IMR-90 (cell line): Measurements from ENCODE around the gene DGKB. TPM values are rescaled to one million over a fixed set of nuclear protein-coding genes. Genes with fewer than 3 reads are reported as not detected.

Experiments
- ATAC-seq: fragments of 200-7000 bp; cut with Tn5 transposase; 2 replicates; pipeline ENCODE4 v1.9.1; 2020; ENCODE audit warnings: low read depth, mild to moderate bottlenecking, moderate library complexity
- BruUV-seq: library from RNA; stranded (reverse); fragments of 400-500 nt; replicated peaks from 2 replicates; lab custom pipeline; 2021; lab: Mats Ljungman, UMichigan
- CTCF ChIA-PET: fragments of 300-600 bp; formaldehyde crosslinking; extraction: SDS; loops from one replicate; lab custom pipeline; 2021; ENCODE audit warnings: antibody characterized with exemption; lab: Yijun Ruan, JAX
- POLR2A ChIA-PET: fragments of 300-600 bp; sonication (Branson Sonifier 250); formaldehyde crosslinking; loops from one replicate; lab custom pipeline; 2022; ENCODE audit warnings: antibody characterized with exemption; ENCODE audit not compliant: unreplicated experiment; lab: Charles Lee
- DNase-seq: peaks from one replicate; pipeline ENCODE4 v3.0.0; 2013
- H2AFZ ChIP-seq: replicated peaks from 2 replicates; pipeline ENCODE3; 2013; ENCODE audit warnings: low read length, mild to moderate bottlenecking; ENCODE audit not compliant: poor library complexity
- H2AK5ac ChIP-seq: 2 replicates; pipeline ENCODE4 v1.6.1; 2013; ENCODE audit warnings: low read depth, low read length, inconsistent platforms
- H2AK9ac ChIP-seq: replicated peaks from 2 replicates; pipeline ENCODE3; 2013; ENCODE audit warnings: mild to moderate bottlenecking, low read depth, low read length, moderate library complexity; ENCODE audit not compliant: poor library complexity
- H2BK120ac ChIP-seq: 2 replicates; pipeline ENCODE4 v1.6.1; 2013; ENCODE audit warnings: low read depth, low read length, inconsistent platforms
- H2BK15ac ChIP-seq: 3 replicates; pipeline ENCODE4 v1.6.1; 2013; ENCODE audit warnings: low read depth, low read length, inconsistent platforms
- H2BK20ac ChIP-seq: 2 replicates; pipeline ENCODE4 v1.6.1; 2013; ENCODE audit warnings: low read depth, mild to moderate bottlenecking, inconsistent platforms, low read length, moderate library complexity
- H2BK5ac ChIP-seq: 2 replicates; pipeline ENCODE4 v1.6.1; 2013; ENCODE audit warnings: mild to moderate bottlenecking, low read depth, low read length, inconsistent platforms; ENCODE audit not compliant: poor library complexity, severe bottlenecking
- H3K14ac ChIP-seq: replicated peaks from 2 replicates; pipeline ENCODE4 v1.6.1; 2013; ENCODE audit warnings: low read depth, low read length, inconsistent platforms
- H3K18ac ChIP-seq: 2 replicates; pipeline ENCODE4 v1.6.1; 2013; ENCODE audit warnings: low read depth, low read length, control low read depth
- H3K23ac ChIP-seq: 2 replicates; pipeline ENCODE4 v1.6.1; 2013; ENCODE audit warnings: low read depth, low read length, inconsistent platforms
- H3K27ac ChIP-seq: 2 replicates; pipeline ENCODE4 v1.5.1; 2013; ENCODE audit warnings: mild to moderate bottlenecking, control low read depth, low read length; ENCODE audit not compliant: insufficient read depth
- H3K27me3 ChIP-seq: 2 replicates; pipeline ENCODE4 v1.6.1; 2013; ENCODE audit warnings: low read length; ENCODE audit not compliant: control insufficient read depth, insufficient read depth
- H3K36me3 ChIP-seq: 2 replicates; pipeline ENCODE4 v1.6.1; 2013; ENCODE audit warnings: low read length, mixed read lengths; ENCODE audit not compliant: control insufficient read depth, insufficient read depth
- H3K4ac ChIP-seq: 2 replicates; pipeline ENCODE4 v1.6.1; 2013; ENCODE audit warnings: low read depth, low read length, inconsistent platforms
- H3K4me1 ChIP-seq: 2 replicates; pipeline ENCODE4 v1.6.1; 2013; ENCODE audit warnings: low read length, mixed read lengths; ENCODE audit not compliant: control insufficient read depth, insufficient read depth
- H3K4me2 ChIP-seq: 2 replicates; pipeline ENCODE4 v1.6.1; 2013; ENCODE audit warnings: low read depth, mild to moderate bottlenecking, control low read depth, low read length, moderate library complexity
- H3K4me3 ChIP-seq: 2 replicates; pipeline ENCODE4 v1.5.1; 2013; ENCODE audit warnings: low read depth, mild to moderate bottlenecking, control low read depth, low read length, moderate library complexity; ENCODE audit not compliant: insufficient read depth
- H3K56ac ChIP-seq: 2 replicates; pipeline ENCODE4 v1.6.1; 2013; ENCODE audit warnings: low read length, inconsistent platforms; ENCODE audit not compliant: insufficient read depth; ENCODE audit errors: extremely low read depth
- H3K79me1 ChIP-seq, 2 experiments: 2 replicates each; pipeline ENCODE4 v1.6.1; 2013; ENCODE audit warnings: low read length in 2 of 2, inconsistent platforms in 1 of 2, low read depth in 1 of 2
- H3K9ac ChIP-seq: 2 replicates; pipeline ENCODE4 v1.6.1; 2013; ENCODE audit warnings: low read depth, low read length, control low read depth
- H3K9me1 ChIP-seq: 2 replicates; pipeline ENCODE4 v1.6.1; 2013; ENCODE audit warnings: low read length, inconsistent platforms; ENCODE audit not compliant: insufficient read depth
- H3K9me3 ChIP-seq: 2 replicates; pipeline ENCODE4 v1.6.1; 2013; ENCODE audit warnings: low read length; ENCODE audit not compliant: control insufficient read depth, insufficient read depth
- H4K20me1 ChIP-seq: 2 replicates; pipeline ENCODE4 v1.6.1; 2013; ENCODE audit warnings: low read length, inconsistent platforms; ENCODE audit not compliant: insufficient read depth
- H4K5ac ChIP-seq: 2 replicates; pipeline ENCODE4 v1.6.1; 2013; ENCODE audit warnings: mild to moderate bottlenecking, low read depth, low read length, control low read depth
- H4K8ac ChIP-seq, 2 experiments: 2 replicates each; pipeline ENCODE4 v1.6.1; 2013; ENCODE audit warnings: low read depth in 2 of 2, low read length in 2 of 2, control low read depth in 1 of 2, inconsistent platforms in 1 of 2
- H4K91ac ChIP-seq: 2 replicates; pipeline ENCODE4 v1.6.1; 2013; ENCODE audit warnings: low read depth, low read length, inconsistent platforms; ENCODE audit not compliant: insufficient read depth
- CHD1 ChIP-seq: IDR thresholded peaks from 2 replicates; pipeline ENCODE4 v1.6.1; 2012; ENCODE audit warnings: low read depth, low read length, improper control_type of control experiment
- ELK1 ChIP-seq: fragments of 150-350 bp; IDR thresholded peaks from 2 replicates; pipeline ENCODE4 v1.6.1; 2016; ENCODE audit warnings: low read depth, mild to moderate bottlenecking, low read length, moderate library complexity, borderline replicate concordance
- MXI1 ChIP-seq: IDR thresholded peaks from 2 replicates; pipeline ENCODE4 v1.6.1; 2012; ENCODE audit warnings: low read depth, mild to moderate bottlenecking, low read length, moderate library complexity, borderline replicate concordance
- POLR2A ChIP-seq: IDR thresholded peaks from 2 replicates; pipeline ENCODE4 v1.6.1; 2012; ENCODE audit warnings: mild to moderate bottlenecking, low read depth, low read length
- dilution Hi-C: fragments of 300-500 bp; cut with HindIII; formaldehyde crosslinking; loops from one replicate; pipeline ENCODE4 v1.14.3; 2018; ENCODE audit warnings: low sequenced_read_pairs; ENCODE audit not compliant: unreplicated experiment
- in situ Hi-C: fragments of 300-500 bp; cut with MboI; formaldehyde crosslinking; loops from 3 replicates; pipeline ENCODE4 v1.14.3; 2019; ENCODE audit warnings: low sequenced_read_pairs, inconsistent platforms, mixed read lengths
- intact Hi-C: fragments of 100-400 bp; cut with micrococcal nuclease; formaldehyde crosslinking; loops from 2 replicates; pipeline ENCODE4 v1.10.0; 2022
- polyA plus RNA-seq, 3 experiments: library from polyadenylated mRNA; depleted of rRNA; stranded (reverse); fragments of >200 nt; gene quantifications; 2 replicates each; pipeline ENCODE4 v1.2.3, GENCODE V29; 2012; ENCODE audit warnings: low replicate concordance in 1 of 3
- total RNA-seq: library from RNA; depleted of rRNA; stranded (reverse); fragments of >200 nt; gene quantifications from 2 replicates; pipeline ENCODE4 v1.2.3, GENCODE V29; 2012

Gene DGKB
- total and polyA plus RNA-seq, 2 of the 4 experiments (the other 2 are of a cell fraction) = not detected

- no peaks in the 10 kb centered on the region for H4K20me1 ChIP-seq
- no TSS peak for BruUV-seq
- intact Hi-C loops = no loop called here
- no peaks in the 10 kb centered on the region for H3K79me1 ChIP-seq
- H2BK15ac ChIP-seq = no peak overlapping the region
- H2BK120ac ChIP-seq = no peak overlapping the region
- H3K4me3 ChIP-seq = no peak overlapping the region
- DNase-seq = no peak
- H2AK5ac ChIP-seq = no peak overlapping the region
- no peak overlapping the region for H2BK5ac ChIP-seq
- no peak overlapping the region for H3K4ac ChIP-seq
- no peak overlapping the region for H3K23ac ChIP-seq
- H3K27ac ChIP-seq = no peak overlapping the region
- H3K9ac ChIP-seq = no peak overlapping the region
- H4K91ac ChIP-seq = no peak overlapping the region
- H3K9me1 ChIP-seq = no peaks in the 10 kb centered on the region
- no peak overlapping the region for H3K4me2 ChIP-seq
- H3K36me3 ChIP-seq = no peaks in the 10 kb centered on the region
- no peak for ATAC-seq
- H3K27me3 ChIP-seq = no peaks in the 10 kb centered on the region
- H2AK9ac ChIP-seq = no peak overlapping the region
- CTCF ChIA-PET = no interaction called here
- no peak overlapping the region for H3K14ac ChIP-seq
- H4K8ac ChIP-seq = no peak overlapping the region
- H3K9me3 ChIP-seq = no peaks in the 10 kb centered on the region; the same call in 1 of the 2 replicates
- no peak overlapping the region for H2AFZ ChIP-seq
- no peak for TF ChIP-seq ELK1
- TF ChIP-seq CHD1 = no peak
- no peak for TF ChIP-seq POLR2A
- no peak for TF ChIP-seq MXI1
- H3K56ac ChIP-seq = no peak overlapping the region
- POLR2A ChIA-PET = no interaction called here
- H3K18ac ChIP-seq = no peak overlapping the region
- dilution Hi-C loops = no loop called here
- in situ Hi-C loops = no loop called here
- no peaks in the 10 kb centered on the region for H3K4me1 ChIP-seq
- H2BK20ac ChIP-seq = no peak overlapping the region
- no peak overlapping the region for H4K5ac ChIP-seq
Observed at GRCh38 chr7:14868937-14869336, 33.6 kb downstream of the DGKB start.
